Choroid plexus epithelial cell (primary cell): ENCODE results near the gene UVSSA.

Experiments used
- DNase-seq: peaks from one replicate; pipeline ENCODE4 v3.0.0-alpha.2; 2010; ENCODE audit warnings: low read depth
- H3K4me3 ChIP-seq: 2 replicates; pipeline ENCODE4 v1.5.1; 2011; ENCODE audit warnings: low read depth, mild to moderate bottlenecking, control low read depth, low read length, moderate library complexity
- CTCF ChIP-seq: conservative IDR thresholded peaks from 2 replicates; pipeline ENCODE4 v1.5.1; 2011; ENCODE audit warnings: low read depth, mild to moderate bottlenecking, control low read depth, inconsistent platforms, low read length, moderate library complexity

Gene UVSSA

GRCh38 chr4:1406394-1406980, 59.5 kb downstream of the UVSSA start, which contains the start of gene NKX1-1:
NKX1-1 (minus strand) TSS chr4:1406442; CDS start chr4:1406442, 0 bp downstream.
- DNase-seq = no peak
- TF ChIP-seq CTCF = no peak
- no peak within 1 kb of the TSS for H3K4me3 ChIP-seq

- TF ChIP-seq CTCF = no peak
- no peak overlapping the region for H3K4me3 ChIP-seq
- DNase-seq = no peak
Measured at GRCh38 chr4:1406981-1407656, 60.1 kb downstream of the UVSSA start.

- no peak for TF ChIP-seq CTCF
- DNase-seq = no peak
- H3K4me3 ChIP-seq = no peak overlapping the region
Measured at GRCh38 chr4:1407657-1408333, 60.8 kb downstream of the UVSSA start.

- no peak for DNase-seq
- no peak overlapping the region for H3K4me3 ChIP-seq
- TF ChIP-seq CTCF = no peak
Measured at GRCh38 chr4:1408418-1408817, 61.4 kb downstream of the UVSSA start.

GRCh38 chr4:1409079-1409478, 62.1 kb downstream of the UVSSA start:
- no peak for TF ChIP-seq CTCF
- DNase-seq = no peak
- H3K4me3 ChIP-seq = no peak overlapping the region

- no peak for TF ChIP-seq CTCF
- H3K4me3 ChIP-seq = no peak overlapping the region
- no peak for DNase-seq
Measured at GRCh38 chr4:1409491-1410425, 62.8 kb downstream of the UVSSA start.
